HEK293T (cell line): ENCODE data around the gene TRIM2.
A peak's percentile ranks its signal among the peaks of the same experiment; 100 is the strongest.

Experiments
- CTCF ChIA-PET: fragments of 350-600 bp; formaldehyde crosslinking; extraction: SDS; loops from one replicate; lab custom pipeline; 2021; ENCODE audit warnings: antibody characterized with exemption, inconsistent platforms; lab: Yijun Ruan, JAX
- POLR2A ChIA-PET: fragments of 350-600 bp; formaldehyde crosslinking; extraction: SDS; loops from one replicate; lab custom pipeline; 2020; ENCODE audit warnings: antibody characterized with exemption, inconsistent platforms; lab: Yijun Ruan, JAX
- DNase-seq: peaks from one replicate; pipeline ENCODE4 v3.0.0; 2012; ENCODE audit warnings: mixed read lengths; ENCODE audit errors: extremely low spot score
- ARNT ChIP-seq: fragments of 450-650 bp; IDR thresholded peaks from 2 replicates; pipeline ENCODE4 v1.6.1; 2017; ENCODE audit warnings: mild to moderate bottlenecking
- BHLHE40 ChIP-seq: fragments of 450-650 bp; IDR thresholded peaks from 2 replicates; pipeline ENCODE4 v1.6.1; 2016; ENCODE audit warnings: mild to moderate bottlenecking, moderate library complexity, borderline replicate concordance
- CTBP1 ChIP-seq: fragments of 450-650 bp; IDR thresholded peaks from 2 replicates; pipeline ENCODE4 v1.6.1; 2016; ENCODE audit warnings: borderline replicate concordance
- ELF4 ChIP-seq: fragments of 450-650 bp; IDR thresholded peaks from 2 replicates; pipeline ENCODE4 v1.6.1; 2017; ENCODE audit warnings: antibody characterized with exemption
- FOXA1 ChIP-seq: fragments of 450-650 bp; IDR thresholded peaks from 2 replicates; pipeline ENCODE4 v1.6.1; 2016; ENCODE audit warnings: mild to moderate bottlenecking
- FOXK2 ChIP-seq: fragments of 450-650 bp; IDR thresholded peaks from 2 replicates; pipeline ENCODE4 v1.6.1; 2016; ENCODE audit warnings: mild to moderate bottlenecking
- FOXM1 ChIP-seq: fragments of 450-650 bp; IDR thresholded peaks from 2 replicates; pipeline ENCODE4 v1.6.1; 2017; ENCODE audit warnings: mild to moderate bottlenecking, borderline replicate concordance
- HDGF ChIP-seq: fragments of 450-650 bp; IDR thresholded peaks from 2 replicates; pipeline ENCODE4 v1.6.1; 2017; ENCODE audit warnings: antibody characterized with exemption, borderline replicate concordance
- L3MBTL2 ChIP-seq: fragments of 450-650 bp; conservative IDR thresholded peaks from 2 replicates; pipeline ENCODE4 v1.6.1; 2016; ENCODE audit warnings: mild to moderate bottlenecking
- LEF1 ChIP-seq: fragments of 450-650 bp; IDR thresholded peaks from 2 replicates; pipeline ENCODE4 v1.6.1; 2017; ENCODE audit warnings: mild to moderate bottlenecking, borderline replicate concordance
- NFRKB ChIP-seq: fragments of 450-650 bp; IDR thresholded peaks from 2 replicates; pipeline ENCODE4 v1.6.1; 2016; ENCODE audit warnings: mild to moderate bottlenecking, moderate library complexity
- PKNOX1 ChIP-seq: fragments of 450-650 bp; IDR thresholded peaks from 2 replicates; pipeline ENCODE4 v1.6.1; 2016
- SP1 ChIP-seq: fragments of 450-650 bp; IDR thresholded peaks from 2 replicates; pipeline ENCODE4 v1.6.1; 2017
- SUZ12 ChIP-seq: fragments of 450-650 bp; IDR thresholded peaks from 2 replicates; pipeline ENCODE4 v1.6.1; 2016; ENCODE audit warnings: mild to moderate bottlenecking
- TARDBP ChIP-seq: fragments of 450-650 bp; IDR thresholded peaks from 2 replicates; pipeline ENCODE4 v1.6.1; 2016
- ZNF384 ChIP-seq: fragments of 450-650 bp; IDR thresholded peaks from 2 replicates; pipeline ENCODE4 v1.6.1; 2016

TRIM2 gene

DNA sequence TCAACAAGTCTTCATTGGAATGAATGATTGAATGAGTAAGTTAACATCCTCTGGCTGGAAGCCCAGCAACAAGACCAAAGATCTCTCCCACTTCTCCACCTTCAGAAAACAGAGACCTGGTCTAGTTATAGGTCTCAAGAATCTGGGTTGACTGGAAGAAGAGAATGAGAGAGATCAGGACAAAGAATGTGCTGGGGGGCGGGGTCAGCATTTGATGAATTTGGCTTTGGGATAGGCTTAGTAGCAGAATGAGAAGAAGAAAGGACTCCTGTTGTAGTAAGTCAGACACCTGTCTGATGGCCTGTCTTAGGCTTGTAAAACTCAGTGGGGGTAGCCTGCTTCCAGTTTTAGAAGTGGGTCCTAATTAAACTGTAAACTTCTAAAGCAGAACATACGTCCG, 51.0 kb downstream of the TRIM2 start:
- no peak for TF ChIP-seq SP1
- TF ChIP-seq HDGF: no peak
- no peak for TF ChIP-seq NFRKB
- no peak for TF ChIP-seq FOXK2
- TF ChIP-seq FOXA1: no peak
- TF ChIP-seq L3MBTL2: no peak
- ChIA-PET POLR2A (no interaction called here), CTCF (no interaction called here)
- no peak for DNase-seq

DNA sequence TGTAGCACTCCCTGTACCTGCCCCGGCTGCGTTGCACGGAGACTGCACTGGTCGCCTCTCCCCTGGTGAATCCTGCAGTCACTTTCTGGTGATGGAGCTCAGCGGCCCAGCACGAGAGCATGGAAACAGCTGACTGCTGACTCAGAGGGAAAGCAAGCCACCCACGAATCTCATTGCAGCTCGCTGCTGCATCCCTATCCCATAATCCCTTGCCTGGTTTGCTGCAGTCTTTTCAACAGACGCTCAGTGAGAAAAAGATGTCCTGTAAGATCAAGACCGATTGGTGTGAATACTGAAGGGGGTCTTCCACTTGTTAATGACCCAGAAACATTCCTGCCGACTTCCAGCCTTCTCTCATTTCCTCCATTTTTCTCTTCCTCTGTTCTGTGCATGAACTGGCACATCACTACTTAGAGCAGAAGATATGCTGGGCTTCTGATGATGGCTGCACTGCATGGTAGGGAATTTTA, 52.9 kb downstream of the TRIM2 start:
- CTCF ChIA-PET: interaction anchor here (0.8 to 1.3 kb wide), 2 partner anchors 91 to 114 kb away, joined by 3 to 6 read pairs; no protein-coding TSS in a partner anchor
- DNase-seq: peak; percentile 64
- POLR2A ChIA-PET: interaction anchor here (0.9 to 1.1 kb wide), 3 partner anchors 8 to 12 kb away, joined by 3 to 5 read pairs (median 4); no protein-coding TSS in a partner anchor

GRCh38 chr4:153257991-153258390, 53.7 kb downstream of the TRIM2 start:
- POLR2A ChIA-PET: interaction anchor here (1.1 to 1.3 kb wide), 2 partner anchors 9 to 13 kb away, joined by 3 to 6 read pairs; no protein-coding TSS in a partner anchor

More for the DNA sequence above, 52.9 kb downstream of the TRIM2 start:
- TF ChIP-seq SP1 (no peak), L3MBTL2 (0 out of 2 replicates have a peak, but pooled peaks have one; percentile 25), TARDBP (no peak)

GRCh38 chr4:153258750-153259149, 54.5 kb downstream of the TRIM2 start:
- no peak for DNase-seq
- ChIA-PET CTCF (interaction anchor here (0.8 to 1.0 kb wide), 2 partner anchors 9 to 505 kb away, joined by 4 read pairs; no protein-coding TSS in a partner anchor), POLR2A (interaction anchor here (1.3 kb wide), 1 partner anchor 10 kb away, joined by 6 read pairs; no protein-coding TSS in a partner anchor)
- no peak for TF ChIP-seq NFRKB
- no peak for TF ChIP-seq ZNF384

More at GRCh38 chr4:153257991-153258390, 53.7 kb downstream of the TRIM2 start:
- DNase-seq: no peak
- TF ChIP-seq SP1 (no peak), FOXA1 (no peak), ELF4 (no peak), ZNF384 (no peak), SUZ12 (no peak), NFRKB (no peak)
- CTCF ChIA-PET: interaction anchor here (0.8 to 1.0 kb wide), 3 partner anchors 8 to 506 kb away, joined by 3 to 4 read pairs (median 4); no protein-coding TSS in a partner anchor

- POLR2A ChIA-PET: interaction anchor here (1.1 kb wide), 1 partner anchor 10 kb away, joined by 4 read pairs; no protein-coding TSS in a partner anchor
- CTCF ChIA-PET: no interaction called here
- no peak for DNase-seq
- TF ChIP-seq LEF1 (no peak), ZNF384 (no peak), ELF4 (no peak), FOXA1 (no peak), FOXM1 (no peak), CTBP1 (no peak)
Measured at GRCh38 chr4:153259661-153260060, 55.4 kb downstream of the TRIM2 start.

- TF ChIP-seq LEF1: no peak
- TF ChIP-seq L3MBTL2: no peak
- TF ChIP-seq TARDBP: no peak
- no peak for TF ChIP-seq CTBP1
- TF ChIP-seq ZNF384: no peak
- TF ChIP-seq BHLHE40: no peak
- no peak for TF ChIP-seq SUZ12
- no peak for TF ChIP-seq PKNOX1
- no peak for TF ChIP-seq NFRKB
- TF ChIP-seq HDGF: no peak
- TF ChIP-seq FOXM1: no peak
- no peak for TF ChIP-seq ARNT
- TF ChIP-seq ELF4: no peak
- no peak for TF ChIP-seq FOXK2
- TF ChIP-seq SP1: no peak
- TF ChIP-seq FOXA1: no peak
- POLR2A ChIA-PET: interaction anchor here (1.1 kb wide), 1 partner anchor 11 kb away, joined by 4 read pairs; no protein-coding TSS in a partner anchor
- DNase-seq: no peak
- CTCF ChIA-PET: no interaction called here
Measured at GRCh38 chr4:153260132-153260531, 55.9 kb downstream of the TRIM2 start.

- CTCF ChIA-PET: no interaction called here
Measured at GRCh38 chr4:153260553-153261300, 56.5 kb downstream of the TRIM2 start.

More at GRCh38 chr4:153260553-153261300, 56.5 kb downstream of the TRIM2 start:
- TF ChIP-seq BHLHE40 (no peak), CTBP1 (no peak), LEF1 (no peak), ELF4 (no peak), ARNT (no peak), L3MBTL2 (no peak)
- DNase-seq: no peak
- POLR2A ChIA-PET: interaction anchor here (1.1 kb wide), 1 partner anchor 11 kb away, joined by 4 read pairs; no protein-coding TSS in a partner anchor
